GM19452 (cell line): ENCODE data around the gene MCF2L.

Source experiments
- ATAC-seq: cut with Tn5 transposase; IDR thresholded peaks from one replicate; pipeline ENCODE4 v1.9.1; 2021; ENCODE audit not compliant: unreplicated experiment

MCF2L gene

GRCh38 chr13:112997188-112998130 is 28.4 kb downstream of the MCF2L start:
- no peak for ATAC-seq

GRCh38 chr13:112998521-112999280 is 29.7 kb downstream of the MCF2L start:
- no peak for ATAC-seq

- no peak for ATAC-seq
Measured at GRCh38 chr13:112999414-113000177, 30.6 kb downstream of the MCF2L start.

DNA sequence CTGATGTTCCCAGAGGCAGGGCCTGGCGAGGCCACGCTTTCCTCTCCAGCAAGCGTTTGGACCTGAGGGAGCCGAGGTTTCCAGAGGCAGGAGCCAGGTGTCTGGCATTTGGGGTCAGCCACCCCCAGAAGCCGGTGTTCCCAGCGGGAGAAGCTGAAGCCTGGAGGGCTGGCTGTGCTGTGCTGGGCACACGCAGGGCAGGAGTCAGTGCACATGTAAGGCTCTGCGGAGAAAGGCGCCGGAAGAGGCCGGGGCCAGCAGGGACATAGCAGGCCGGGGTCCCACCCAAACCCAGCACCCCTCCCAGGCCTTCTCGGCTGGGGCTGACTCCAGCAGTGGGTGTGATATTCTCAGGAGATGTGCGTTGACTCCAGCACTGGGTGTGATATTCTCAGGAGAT is 31.6 kb downstream of the MCF2L start:
- no peak for ATAC-seq

GRCh38 chr13:113001241-113002140 is 32.5 kb downstream of the MCF2L start:
- ATAC-seq: no peak

- ATAC-seq: no peak
Measured at GRCh38 chr13:113002206-113002912, 33.3 kb downstream of the MCF2L start.

DNA sequence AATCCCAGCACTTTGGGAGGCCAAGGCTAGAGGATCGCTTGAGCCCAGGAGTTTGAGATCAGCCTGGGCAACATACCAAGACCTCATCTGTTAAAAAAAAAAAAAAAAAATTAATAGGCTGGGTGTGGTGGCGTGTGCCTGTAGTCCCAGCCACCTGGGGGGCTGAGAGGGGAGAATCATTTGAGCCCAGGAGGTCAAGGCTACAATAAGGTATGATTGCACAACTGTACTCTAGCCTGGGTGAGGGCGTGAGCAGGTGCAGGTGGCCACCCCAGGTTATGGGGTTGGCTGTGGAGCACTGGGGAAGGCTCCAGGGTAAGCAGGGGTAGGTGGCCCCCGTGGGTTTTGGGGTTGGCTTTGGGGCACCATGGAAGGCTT is 33.9 kb downstream of the MCF2L start:
- no peak for ATAC-seq

DNA sequence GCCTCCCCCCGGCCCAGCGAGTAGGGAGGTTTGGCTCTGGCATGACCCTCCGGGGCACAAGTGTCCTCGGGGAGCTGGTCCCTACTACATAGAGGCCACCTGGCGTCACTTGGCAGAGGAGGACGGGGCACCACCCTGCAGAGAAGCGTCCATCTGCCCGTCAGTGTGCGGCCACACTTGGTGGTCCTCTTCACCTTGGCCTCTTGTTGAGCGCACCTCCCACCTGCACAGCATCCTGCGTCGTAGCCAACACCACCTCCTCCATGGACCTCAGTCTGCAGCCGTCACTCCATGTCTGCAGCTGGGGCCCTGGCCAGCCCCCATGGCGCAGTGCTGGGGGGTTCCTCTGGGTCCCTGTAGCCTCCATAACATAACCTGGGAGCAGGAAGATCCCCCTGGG is 35.1 kb downstream of the MCF2L start:
- no peak for ATAC-seq

GRCh38 chr13:113005076-113005865 is 36.3 kb downstream of the MCF2L start:
- ATAC-seq: no peak

- no peak for ATAC-seq
Measured at GRCh38 chr13:113005997-113006396, 37.0 kb downstream of the MCF2L start.

- ATAC-seq: no peak
Measured at GRCh38 chr13:113006660-113007059, 37.6 kb downstream of the MCF2L start.

- ATAC-seq: no peak
Measured at GRCh38 chr13:113008851-113009250, 39.8 kb downstream of the MCF2L start.

DNA sequence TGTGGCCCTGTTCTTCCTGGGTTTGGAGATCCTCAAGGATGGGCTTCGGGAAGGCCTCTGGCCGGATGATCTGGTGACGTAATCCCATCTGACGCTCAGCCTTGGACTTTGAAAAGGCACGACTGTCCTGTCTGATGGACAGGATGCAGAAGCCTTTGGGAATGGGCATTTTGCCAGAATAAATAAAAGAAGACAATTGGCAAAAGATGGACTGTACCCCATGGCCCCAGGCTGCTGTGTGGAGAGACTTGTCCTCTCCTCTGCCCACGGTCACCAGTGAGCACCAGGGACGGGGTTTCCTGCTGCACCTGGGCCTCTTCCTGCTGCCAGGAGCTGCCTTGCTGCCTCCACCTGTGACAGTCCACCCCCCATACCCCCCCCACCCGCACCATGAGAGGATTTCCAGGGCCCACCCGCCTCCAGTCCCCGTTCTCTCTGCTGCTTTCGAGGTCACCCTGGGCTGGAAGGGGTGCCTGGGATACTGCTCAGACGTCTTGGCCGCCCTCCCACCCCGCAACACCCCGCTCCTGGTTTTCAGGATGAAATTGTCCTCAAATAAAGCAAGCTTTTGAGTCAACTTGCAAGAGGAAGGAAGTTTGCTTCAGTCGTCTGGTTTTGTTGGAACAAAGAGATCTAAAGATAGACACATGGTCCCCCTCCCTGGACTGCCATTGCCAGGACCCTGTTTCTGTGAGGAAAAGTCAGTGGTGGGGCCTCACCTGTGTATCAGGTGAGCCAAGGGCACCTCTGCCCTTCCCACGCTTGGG is 40.9 kb downstream of the MCF2L start:
- ATAC-seq: no peak

GRCh38 chr13:113010510-113010865 is 41.5 kb downstream of the MCF2L start:
- no peak for ATAC-seq

DNA sequence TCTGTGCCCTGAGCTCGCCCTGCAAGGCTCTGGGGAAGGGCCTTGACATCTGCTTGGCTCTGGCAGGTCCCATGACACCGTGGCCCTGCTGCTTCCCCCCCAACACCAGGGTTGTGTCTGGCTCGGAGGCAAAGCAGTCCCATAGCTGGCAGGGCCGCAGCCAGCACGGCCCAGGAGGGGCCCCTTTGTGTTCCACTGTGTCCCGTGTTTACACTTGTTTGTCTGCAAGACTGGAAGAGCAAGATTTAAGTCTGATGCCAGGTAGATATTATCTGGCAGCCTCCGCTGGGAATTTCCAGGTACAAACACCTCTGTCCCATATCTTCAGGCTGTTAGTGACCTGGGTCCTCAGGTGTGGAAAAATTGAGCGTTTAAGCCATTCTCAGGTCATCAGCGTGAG is 44.3 kb downstream of the MCF2L start:
- no peak for ATAC-seq

GRCh38 chr13:113013878-113014751 is 45.1 kb downstream of the MCF2L start:
- no peak for ATAC-seq
